Globus pallidus (tissue), 1 donor: ENCODE results near the gene TM7SF2.
A peak's percentile ranks its signal among the peaks of the same experiment; 100 is the strongest.
"Not testable (repeated sequence)": the region's sequence is repeated elsewhere in the genome, so short reads cannot be mapped to it uniquely, and the experiment has no call there.

Source experiments
- DNase-seq: peaks from one replicate; pipeline ENCODE4 v3.0.0-alpha.2; 2015; ENCODE audit warnings: low spot score

TM7SF2 gene

DNA sequence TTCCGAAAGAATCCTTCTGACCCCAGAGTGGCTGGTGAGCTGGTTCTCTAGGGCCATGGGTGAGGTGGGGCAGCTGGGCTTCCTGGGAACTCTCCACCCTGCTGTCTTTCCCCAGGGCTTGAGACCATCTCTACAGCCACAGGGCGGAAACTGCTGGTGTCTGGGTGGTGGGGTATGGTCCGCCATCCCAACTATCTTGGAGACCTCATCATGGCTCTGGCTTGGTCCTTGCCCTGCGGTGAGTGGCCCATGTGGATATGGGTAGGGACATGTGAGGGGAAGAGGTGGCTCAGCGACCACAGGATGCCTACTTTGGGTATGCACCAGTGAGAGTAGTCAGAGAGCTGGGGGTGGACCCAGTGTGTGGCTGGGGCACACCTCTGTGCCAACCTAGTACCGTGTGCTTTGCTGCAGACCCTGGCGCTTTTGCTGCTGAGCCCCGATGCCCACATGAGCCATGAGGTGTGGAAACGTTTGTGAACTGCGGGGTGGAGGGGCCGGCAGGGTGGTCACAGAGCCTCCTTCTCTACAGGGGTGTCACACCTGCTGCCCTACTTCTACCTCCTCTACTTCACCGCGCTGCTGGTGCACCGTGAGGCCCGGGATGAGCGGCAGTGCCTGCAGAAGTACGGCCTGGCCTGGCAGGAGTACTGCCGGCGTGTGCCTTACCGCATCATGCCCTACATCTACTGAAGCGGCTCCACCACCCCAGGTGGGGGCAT lies 3.9 kb downstream of the TM7SF2 start:
- DNase-seq, result no peak

DNA sequence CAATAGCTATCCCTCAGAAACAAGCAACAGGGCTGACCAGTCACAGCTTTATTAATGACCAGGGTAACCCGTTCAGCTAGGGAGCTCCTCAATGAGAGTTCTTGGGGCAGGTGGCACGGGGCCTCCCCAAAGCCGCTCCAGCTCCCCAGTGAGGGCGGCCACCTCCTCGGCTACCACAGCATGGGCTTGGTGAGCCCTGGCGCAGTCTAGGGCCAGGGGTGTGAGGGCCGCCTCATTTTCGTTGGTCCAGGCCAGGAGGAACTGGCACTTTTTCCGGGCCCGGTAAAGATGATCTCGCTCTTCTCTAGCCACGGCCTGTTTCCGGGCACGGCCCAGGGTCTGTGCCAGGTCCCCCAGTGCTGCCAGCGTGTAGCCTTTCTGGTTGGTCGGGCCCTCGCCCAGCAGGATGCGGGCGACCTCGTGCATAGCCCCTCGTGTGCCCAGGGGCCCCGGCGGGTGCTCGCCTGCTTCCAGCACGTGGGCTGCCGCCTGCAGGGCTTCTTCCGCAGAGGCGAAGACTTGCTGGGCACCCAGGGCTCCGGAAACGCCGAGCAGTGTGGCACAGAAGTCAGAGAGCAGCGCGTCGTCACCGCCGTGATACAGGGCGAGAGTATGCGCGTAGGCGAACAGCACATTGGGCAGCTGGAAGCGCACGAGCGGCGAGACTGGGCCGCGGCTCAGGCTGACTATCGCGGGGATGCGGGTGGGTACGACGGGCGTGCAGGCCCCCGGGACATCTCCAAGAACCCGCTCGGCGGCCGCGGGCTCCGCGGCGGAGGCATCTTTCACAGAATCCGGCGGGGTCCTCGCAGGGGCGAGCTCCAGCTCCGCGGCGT lies 4.9 kb downstream of the TM7SF2 start:
- no peak for DNase-seq

- peak; percentile 99 for DNase-seq
Observed at GRCh38 chr11:65117206-65118096, 5.8 kb downstream of the TM7SF2 start, which contains the start of gene ZNHIT2. Gene ZNHIT2 (minus strand): TSS chr11:65117701. CDS start chr11:65117653, 48 bp downstream.

DNA sequence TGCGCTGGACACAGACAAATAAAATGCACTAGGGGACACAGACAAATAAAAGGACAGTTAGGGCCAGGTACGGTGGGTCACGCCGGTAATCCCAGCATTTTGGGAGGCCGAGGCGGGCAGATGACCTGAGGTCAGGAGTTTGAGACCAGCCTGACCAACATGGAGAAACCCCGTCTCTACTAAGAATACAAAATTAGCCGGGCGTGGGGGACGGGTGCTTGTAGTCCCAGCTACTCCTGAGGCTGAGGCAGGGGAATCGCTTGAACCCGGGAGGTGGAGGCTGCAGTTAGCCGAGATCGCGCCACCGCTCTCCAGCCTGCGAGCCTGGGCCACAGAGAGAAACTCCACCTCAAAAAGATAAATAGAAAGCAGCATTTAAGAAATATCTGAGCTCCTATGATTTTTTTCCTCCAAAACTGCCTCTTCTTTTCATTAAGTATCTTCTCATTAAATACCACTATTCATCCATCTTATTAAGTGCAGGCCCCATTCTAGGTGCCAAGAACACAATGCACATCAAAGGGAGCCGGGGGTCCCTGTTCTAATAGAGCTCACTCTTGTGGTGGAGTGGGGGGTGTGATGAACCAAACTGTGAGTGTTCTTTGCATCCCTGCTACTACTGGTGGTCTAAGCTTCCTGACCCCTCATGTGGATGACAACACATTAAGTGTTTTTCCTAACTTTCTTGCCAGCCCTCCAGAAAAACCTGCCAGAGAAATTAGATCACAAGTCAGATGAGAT lies 6.6 kb downstream of the TM7SF2 start:
- DNase-seq, result no peak

DNA sequence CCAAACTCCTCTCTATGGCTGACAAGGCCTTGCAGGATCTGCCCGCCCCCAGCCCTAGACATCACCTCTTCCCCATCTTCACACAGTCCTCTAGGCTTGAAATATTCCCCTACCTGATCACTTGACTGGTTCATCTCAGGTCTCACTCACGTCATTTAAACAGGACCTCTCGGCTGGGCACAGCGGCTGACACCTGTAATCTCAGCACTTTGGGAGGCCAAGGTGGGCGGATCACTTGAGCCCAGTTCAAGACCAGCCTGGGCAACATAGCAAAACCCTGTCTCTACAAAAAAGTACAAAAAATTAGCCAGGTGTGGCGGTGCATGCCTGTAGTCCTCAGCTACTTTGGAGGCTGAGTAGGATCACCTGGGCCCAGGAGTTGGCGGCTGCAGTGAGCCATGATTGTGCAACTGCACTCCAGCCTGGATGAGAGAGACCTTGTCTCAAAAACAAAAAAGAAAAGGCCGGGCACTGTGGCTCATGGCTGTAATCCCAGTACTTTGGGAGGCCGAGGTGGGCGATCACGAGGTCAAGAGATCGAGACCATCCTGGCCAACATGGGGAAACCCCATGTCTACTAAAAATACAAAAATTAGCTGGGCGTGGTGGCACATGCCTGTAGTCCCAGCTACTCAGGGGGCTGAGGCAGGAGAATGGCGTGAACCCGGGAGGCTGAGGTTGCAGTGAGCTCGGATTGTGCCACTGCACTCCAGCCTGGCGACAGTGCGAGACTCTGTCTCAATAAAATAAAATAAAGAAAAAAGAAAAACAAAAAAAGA lies 7.4 kb downstream of the TM7SF2 start:
- DNase-seq, result not testable (repeated sequence)

DNA sequence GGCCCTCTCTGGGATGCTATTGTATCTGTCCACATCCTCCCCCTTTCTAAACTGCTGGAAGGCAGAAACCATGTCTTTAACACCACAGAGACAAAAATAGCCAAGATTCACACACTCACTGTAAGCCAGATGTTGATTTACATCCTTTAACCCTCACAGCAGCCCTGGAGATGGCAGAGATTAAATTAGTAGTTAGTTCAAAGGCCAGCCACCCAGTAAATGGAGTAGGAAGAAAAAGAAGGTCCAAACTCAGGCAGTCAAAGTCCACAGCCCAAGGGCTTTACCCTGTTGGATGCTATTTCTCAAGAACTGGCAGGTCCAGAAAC lies 8.0 kb downstream of the TM7SF2 start:
- no peak for DNase-seq

DNA sequence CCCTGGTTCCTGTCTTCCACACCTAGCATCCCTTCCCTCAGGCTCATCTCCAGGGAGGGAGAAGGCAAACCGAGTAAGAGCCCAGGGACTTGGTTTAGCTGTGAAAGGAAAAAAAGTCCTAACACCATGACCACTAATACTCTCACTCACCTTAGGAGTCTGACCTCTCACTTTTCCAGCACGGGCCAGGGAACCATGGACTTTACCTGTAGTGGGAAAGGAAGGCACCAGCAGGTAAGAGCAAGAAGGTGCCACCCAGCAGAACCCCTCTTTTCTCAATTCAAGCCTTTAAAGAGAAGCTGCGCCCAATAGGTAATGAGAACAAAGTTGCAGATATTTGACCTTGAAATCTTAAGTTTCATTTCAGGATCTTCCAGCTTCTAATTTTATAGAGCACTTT lies 9.2 kb downstream of the TM7SF2 start:
- DNase-seq, result no peak

- DNase-seq, result no peak
Observed at GRCh38 chr11:65121447-65121864, 9.8 kb downstream of the TM7SF2 start.

DNA sequence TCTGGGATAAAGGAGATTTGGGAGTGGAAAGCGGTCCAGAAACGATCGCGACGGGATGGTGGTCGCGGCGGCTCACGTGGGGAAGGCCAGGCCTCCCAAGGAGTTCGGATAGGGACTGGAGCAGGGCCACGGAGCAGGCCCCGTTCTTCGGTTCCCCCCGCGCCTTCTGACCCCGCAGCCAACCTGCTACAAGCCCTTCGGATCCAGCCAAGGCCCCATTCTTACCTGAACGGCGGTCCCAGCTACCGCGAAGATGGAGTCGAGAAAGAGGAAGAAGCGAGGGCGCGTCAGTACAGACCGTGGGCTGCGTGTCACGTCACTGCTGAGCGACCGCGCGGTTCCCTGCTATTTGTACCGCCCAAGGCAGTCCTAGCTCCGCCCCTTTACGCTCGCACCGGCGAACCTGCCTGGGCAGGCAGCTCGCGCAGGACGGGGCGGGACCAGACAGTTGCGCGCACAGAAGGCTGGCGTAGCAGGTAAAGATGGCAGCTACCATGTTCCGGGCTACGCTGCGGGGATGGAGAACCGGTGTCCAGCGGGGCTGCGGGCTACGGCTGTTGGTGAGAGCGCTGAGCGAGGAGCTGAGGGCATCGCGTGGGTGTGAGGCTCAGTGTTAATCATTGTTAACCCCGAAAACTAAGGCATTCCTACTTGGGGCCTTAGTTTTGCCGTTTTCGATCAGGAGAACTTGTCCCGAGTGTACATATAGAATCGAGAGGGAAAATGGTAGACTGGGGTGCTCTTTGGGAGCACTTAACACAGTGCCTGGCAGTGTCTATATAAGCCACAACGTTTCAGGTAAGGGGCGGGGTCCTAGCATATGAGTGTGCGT lies 10.4 kb downstream of the TM7SF2 start, which contains the start of the genes FAU and MRPL49:
FAU (minus strand) TSS at position 270 of the 832 bp plus-strand sequence. CDS start 321 bp downstream, outside the sequence.
MRPL49 (plus strand) TSS at position 457 of the 832 bp plus-strand sequence; CDS start at position 483, 26 bp downstream.
- DNase-seq, result peak; percentile 93

- no peak for DNase-seq
Observed at GRCh38 chr11:65124480-65125196, 13.0 kb downstream of the TM7SF2 start.

DNA sequence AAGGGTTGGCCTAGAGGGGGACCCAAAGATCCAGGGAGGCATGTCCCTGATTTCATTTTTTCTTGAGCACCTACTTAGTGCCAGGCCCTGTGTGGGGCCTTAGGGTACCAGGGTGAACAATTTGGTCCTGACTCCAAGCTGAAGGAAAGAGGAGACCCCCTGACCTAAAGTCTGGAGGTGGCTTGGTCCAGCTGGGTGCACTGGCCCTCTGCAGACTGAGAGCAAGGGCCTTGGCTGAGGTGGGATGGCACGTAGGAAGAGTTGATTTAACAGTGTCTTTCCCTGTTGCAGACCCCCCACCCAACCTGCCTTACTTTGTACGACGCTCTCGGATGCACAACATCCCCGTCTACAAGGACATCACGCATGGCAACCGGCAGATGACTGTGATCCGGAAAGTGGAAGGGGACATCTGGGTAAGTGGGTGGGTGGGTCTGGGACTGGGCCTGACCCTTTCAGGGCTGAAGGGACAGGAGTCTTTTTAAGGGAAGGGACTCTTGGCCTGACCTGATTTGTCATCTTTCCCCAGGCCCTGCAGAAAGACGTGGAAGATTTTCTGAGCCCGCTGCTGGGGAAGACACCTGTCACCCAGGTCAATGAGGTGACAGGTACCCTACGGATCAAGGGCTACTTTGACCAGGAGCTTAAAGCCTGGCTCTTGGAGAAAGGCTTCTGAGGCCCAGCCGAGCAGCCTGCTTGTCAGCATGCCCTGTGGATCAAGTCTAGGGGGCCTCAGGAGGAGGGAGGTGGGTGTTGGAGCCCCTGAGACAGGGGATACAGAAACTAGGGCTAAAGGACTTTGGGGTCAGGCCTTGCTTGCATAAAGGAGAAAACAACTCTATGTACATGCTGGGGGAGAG lies 13.8 kb downstream of the TM7SF2 start:
- no peak for DNase-seq

DNA sequence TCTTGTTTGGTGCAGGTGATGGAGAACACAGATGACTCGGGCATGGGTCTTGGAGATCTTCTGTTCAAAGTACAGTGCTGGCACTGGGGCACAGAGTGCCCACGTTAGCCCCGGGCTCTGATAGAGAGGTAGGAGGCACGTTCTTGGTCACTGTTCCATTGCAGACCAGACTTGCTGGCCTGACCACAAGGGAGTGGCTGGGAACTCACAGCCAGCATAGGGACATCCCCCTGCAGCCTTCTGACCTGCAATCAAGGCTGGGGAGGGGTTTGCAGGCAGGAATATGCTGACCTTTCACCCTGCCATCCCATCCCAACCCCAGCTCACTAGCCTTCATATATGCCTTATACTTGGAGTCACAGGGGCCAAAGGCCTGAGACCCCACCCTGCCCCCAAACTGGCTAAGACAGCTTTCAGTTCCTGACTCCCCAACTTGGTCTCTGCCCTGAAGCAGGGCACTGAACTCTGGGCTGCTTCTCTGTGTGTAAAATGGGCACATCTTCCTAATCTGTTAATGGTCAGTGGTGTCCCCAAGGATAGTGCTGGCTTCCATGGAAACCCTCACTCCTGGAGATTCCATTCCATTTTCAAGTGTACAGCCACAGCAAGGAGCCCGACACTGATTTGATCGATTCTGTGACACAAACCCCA lies 15.1 kb downstream of the TM7SF2 start:
- DNase-seq, result no peak

DNA sequence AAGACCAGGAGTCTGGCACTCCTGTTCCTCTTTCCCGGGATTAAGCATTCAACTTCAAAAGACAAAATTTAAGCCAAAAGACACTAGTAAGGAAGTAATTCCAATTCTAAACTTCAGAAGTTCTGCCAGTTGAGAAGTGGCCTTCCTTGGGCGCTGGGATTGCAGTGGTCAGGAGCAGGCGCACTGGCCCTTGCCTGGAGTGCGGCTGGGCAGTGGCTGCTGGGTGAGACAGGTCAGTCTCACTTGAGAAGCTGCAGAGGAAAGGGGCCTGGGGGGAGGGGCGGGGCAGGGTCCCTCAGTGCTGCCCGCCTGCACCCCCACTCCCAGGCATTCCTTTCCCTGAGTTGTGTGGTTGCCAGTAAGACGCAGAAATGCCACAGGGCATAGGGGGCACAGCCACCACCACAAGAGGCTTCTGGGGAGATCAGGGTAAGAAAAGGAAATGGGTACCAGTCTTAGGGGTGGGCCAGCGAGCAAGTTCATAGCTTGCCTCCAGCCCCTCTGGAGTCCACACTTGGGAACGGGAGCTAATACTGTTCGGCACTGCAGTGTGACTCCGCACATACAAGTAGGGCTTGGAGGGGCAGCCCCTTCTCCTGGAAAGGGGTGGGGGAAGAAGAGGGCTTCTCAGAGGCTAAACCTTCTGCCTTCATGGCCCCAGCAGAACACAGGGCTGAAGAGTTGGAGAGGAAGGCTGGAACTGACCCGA lies 16.0 kb downstream of the TM7SF2 start:
- DNase-seq, result no peak

DNA sequence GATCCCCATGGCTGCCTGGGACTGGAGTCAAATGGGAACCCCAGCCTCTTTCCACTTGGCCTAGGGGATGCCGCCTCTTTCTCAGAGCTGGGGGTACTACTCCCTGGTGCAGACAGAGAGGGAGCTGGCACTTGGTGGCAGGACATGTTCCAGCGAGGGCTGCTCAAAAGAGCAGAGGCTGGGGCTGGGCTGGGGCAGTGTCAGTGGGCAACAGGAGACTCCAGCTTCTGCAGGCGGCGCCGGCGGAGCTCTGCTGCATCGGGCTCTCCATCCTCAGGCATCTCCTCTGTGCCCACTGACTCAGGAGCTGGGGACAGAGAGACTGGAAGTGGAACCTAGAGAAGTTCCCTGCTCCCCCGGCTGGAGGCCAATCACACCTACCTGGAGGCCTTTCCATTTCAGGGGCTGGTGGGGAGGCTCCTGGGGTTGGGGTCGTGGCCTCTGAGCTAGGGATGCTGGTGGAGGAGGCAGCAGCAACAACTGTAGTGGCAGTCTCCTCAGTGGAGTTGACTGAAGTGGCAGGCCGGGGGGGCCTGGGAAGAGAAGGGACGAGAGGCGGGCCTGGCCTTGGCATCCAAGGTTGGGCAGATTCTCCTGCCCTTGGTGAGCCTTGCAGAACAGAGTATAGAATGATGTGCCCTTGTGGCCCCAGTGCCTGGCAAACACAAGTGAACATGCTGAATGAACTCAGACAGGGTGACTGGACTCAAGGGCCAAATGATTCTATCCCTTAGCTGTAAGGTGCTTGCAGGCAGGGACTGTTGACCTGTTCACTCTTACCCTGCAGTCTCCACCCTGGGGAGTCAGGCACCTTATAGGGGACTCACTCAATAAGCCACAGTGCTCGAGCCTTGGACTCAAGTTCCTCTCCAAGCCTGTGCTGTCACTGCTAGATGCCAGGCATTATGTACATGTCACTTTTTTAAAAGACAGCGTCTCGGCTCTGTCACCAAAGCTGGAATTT lies 16.8 kb downstream of the TM7SF2 start:
- DNase-seq, result no peak

DNA sequence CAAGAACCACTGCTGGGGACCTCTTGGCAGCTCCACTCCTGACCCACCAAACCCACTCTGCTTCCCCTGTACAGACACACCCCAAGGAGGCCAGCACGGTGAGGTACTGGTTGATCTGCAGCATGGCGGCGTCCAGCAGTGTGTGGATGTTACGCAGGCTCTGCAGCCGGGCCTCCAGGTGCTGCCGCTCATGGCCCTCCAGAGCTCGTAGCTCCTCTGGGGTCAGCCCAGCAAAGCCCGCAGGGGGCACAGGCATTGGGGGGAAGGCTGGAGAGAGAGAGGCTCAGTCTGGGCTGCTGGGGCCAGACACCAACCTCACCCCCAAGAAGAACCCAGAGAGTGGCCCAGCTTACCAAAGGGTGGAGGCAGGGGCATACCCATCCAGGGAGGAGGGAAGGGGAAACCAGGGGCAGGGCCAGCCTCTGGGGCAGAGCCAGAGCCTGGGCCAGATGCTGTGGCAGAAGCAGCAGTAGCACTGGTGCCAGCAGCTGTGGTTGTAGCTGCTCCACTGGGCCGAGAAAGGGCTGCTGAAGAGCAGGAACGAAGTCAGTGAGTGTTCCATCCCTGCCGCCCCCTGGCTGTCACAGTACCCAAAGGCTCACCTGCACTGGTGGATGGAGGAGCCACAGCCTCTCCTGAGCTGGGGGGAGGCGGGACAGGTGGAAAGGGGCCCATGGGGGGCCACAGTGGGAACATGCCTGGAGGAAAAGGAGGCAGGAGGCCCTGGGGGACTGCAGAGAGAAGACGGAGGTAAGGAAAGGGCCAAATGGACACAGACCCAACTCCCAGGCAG lies 18.2 kb downstream of the TM7SF2 start:
- no peak for DNase-seq
